Right renal cortex interstitium (tissue), 3 donors: ENCODE data around the gene NTM. TPM values are rescaled to one million over a fixed set of nuclear protein-coding genes. Genes with fewer than 3 reads are reported as not detected.
"Not testable (repeated sequence)": the region's sequence is repeated elsewhere in the genome, so short reads cannot be mapped to it uniquely, and the experiment has no call there.

Experiments
- DNase-seq, 3 donors: peaks; one replicate each; pipeline ENCODE4 v3.0.0-alpha.2; 2013; ENCODE audit warnings: low read depth in 3 of 3, low spot score in 2 of 3
- polyA plus RNA-seq, 3 donors: library from polyadenylated mRNA; unstranded; fragments of 120-200 nt; gene quantifications; one replicate each; pipeline ENCODE4 v1.2.1, GENCODE V29; 2013; ENCODE audit not compliant: insufficient read length in 3 of 3

NTM gene
- polyA plus RNA-seq, 3 donors: 30.5 to 43.6 (median 35.7) TPM

DNA sequence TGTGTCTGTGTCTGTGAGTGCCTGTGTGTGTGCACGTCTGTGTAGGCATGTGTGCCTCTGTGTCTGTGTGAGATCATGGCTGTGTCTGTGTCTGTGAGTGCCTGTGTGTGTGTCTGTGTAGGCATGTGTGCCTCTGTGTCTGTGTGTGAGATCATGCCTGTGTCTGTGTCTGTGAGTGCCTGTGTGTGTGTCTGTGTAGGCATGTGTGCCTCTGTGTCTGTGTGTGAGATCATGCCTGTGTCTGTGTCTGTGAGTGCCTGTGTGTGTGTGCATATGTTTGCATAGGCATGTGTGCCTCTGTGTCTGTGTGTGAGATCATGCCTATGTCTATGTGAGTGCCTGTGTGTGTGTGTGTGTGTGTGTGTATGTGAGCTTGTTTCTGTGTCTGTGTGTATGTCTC lies 310.0 kb downstream of the NTM start:
- DNase-seq: not testable (repeated sequence)

DNA sequence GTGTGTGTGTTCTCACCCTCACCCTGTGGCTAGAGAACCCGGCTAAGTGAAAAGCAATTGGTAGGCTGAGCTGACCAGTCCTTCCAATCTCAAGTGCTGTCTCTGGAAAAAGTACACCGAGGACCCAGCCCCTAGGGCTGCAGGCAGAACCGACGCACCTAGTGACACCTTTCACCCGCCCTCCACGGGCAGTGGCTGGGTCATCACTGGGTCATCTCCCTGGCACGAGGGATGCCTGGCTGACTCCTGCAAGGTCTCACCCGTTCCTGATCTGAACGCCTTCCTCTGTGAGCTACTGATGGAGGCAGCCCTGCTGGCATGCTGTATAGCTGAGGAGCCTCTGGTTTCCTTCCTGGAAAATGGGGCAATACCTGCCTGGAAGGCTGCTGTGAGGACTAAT lies 311.5 kb downstream of the NTM start:
- DNase-seq: no peak

GRCh38 chr11:131682373-131683015 lies 312.1 kb downstream of the NTM start:
- no peak for DNase-seq

DNA sequence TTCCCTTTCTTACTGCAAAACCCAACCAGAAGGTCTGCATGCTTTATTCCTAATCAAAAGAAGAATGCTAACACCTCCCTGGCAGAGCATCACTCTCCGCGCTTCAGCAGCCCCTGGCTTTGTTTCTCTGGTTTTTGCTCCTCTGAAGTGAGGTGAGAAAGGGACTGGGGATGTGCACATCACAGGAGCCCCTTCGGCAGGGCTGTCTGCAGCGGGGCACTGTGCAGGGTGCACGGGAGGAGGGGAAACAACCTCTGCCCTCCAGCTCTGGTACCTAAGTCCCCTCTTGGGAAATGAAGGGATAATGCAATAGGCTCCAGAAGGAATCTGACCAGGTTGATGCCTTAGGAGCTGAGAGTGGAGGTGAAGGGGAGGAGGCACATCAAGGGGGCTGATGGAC lies 312.7 kb downstream of the NTM start:
- no peak for DNase-seq

DNA sequence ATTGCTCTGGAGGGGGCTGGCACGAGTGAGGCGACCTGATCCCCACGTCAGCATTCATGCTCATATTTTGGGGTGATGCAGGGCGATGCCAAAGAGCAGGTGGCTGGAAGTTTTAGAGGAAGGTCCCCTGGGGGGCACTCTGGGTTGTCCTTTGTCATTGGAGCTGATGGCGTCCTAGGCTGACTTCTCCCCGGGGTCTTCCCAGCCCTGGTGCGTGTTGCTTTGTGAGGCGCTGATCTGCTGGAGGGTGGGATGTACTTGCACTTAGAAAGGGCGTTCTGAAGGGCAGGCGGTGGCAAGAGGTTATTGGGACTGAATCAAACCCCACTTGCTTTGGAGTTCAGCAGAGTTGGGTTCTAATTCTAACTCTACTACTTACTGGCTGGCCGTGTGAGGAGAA lies 313.3 kb downstream of the NTM start:
- DNase-seq: no peak

DNA sequence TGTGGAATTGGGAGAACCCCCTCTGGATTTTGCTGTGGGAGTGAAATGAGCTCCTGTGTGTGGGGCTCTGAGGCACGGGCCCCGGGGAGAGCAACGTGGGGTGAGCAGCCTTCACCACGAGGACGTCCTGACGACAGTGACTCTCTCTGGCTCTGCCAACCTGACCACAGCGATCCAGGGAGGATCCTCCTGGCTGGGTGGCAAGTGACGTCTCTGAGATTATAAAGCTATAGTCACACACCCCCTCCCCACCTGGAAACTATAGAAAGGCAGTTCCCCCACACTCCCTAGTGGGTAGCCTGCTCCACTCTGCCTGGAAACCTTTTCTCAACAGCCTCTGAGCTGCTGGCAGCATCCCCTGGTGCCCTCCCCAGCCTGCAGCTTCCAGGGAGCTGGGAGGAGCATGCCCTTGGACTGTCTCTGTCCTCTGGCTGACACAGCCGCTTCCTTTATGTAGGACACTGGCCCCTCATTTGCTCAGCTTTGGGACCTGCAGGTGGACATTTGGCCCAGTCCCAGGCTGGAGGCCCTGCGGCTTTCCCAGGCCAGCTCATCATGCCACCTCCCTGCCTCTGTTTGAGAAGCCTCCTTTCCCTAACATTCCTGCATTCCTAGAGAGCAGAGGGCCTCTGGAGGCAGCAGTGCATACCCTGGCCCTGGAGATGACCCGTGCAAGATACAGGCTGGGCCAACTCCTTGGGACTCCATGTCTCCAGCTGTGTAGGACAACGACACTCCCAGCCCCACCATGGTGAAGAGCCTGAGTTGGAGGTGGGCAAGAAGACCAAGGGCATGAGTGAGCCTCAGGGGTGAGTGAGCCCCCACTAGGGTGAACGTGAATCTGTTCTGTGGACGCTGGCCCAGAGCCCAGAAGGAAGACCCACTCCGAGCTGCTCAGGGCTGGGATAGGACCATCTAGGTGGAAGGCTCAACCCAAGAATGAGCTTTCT lies 314.0 kb downstream of the NTM start:
- no peak for DNase-seq

GRCh38 chr11:131685206-131685605 lies 314.8 kb downstream of the NTM start:
- no peak for DNase-seq

GRCh38 chr11:131685906-131686305 lies 315.5 kb downstream of the NTM start:
- DNase-seq: no peak

GRCh38 chr11:131686836-131687235 lies 316.4 kb downstream of the NTM start:
- no peak for DNase-seq

GRCh38 chr11:131687291-131688047 lies 317.1 kb downstream of the NTM start:
- DNase-seq: no peak

DNA sequence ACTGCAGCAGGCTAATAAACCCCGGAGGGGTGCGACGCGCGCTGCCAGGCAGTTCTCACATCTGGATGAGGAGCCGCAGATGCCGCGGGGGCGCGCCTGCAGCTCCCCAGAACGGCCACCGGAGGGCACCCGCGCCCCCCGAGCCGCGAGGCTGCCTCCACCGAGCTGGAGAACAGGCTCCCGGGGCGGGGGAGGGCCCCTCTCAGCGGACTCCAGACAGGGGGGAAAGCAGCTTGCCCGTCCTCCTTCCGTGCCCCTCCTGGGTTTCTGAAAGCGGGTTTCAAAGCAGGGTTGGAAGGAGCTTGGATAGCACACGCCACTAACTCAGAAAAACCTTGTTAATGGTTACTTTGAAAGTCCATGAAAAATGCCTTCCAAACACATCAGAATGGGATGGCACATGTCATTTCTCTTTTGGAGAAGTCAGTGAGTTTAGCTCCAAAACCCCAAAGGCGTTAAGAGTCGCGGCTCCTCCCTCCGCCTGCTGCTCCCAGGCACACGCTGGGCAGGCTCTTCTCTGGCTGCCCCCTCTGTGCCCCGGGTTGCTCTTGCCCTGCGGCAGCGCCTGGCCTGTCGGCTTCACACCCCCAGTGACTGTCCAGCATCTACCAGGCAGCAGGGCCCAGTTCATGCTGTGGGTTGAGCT lies 317.8 kb downstream of the NTM start:
- DNase-seq: no peak

- no peak for DNase-seq
Measured at GRCh38 chr11:131689049-131689925, 318.9 kb downstream of the NTM start.

DNA sequence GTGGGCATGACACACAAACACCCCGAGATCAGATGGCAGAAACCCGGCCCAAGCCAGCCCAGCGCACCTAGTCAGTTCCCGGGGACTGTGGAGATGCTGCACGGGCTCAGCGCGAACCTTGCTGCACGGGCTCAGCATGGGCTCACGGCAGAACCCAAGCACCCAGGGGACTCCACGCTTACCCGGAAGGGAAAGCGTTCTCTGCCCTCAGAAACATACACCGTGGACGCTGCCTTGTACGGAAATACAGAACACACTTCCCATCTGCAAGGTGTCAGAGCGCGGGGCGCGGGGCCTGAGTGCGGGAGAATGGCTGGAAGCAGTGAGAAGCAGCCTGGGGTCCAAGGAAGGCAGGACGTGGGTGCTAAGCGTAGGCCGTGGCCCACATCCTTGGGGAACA lies 319.9 kb downstream of the NTM start:
- DNase-seq: no peak

- no peak for DNase-seq
Measured at GRCh38 chr11:131690776-131691175, 320.4 kb downstream of the NTM start.

GRCh38 chr11:131691181-131692041 lies 321.0 kb downstream of the NTM start:
- DNase-seq: no peak

DNA sequence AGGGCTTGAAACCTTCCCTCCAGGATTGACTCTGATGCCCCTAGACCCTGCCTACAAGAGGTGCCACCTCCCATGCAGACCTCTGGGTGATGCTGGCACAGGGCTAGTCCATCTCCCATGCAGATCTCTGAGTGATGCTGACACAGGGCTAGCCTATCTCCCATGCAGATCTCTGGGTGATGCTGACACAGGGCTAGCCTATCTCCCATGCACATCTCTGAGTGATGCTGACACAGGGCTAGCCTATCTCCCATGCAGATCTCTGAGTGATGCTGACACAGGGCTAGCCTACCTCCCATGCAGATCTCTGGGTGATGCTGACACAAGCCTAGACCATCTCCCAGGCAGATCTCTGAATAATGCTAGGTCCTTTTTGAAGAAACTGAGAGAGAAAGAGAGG lies 321.7 kb downstream of the NTM start:
- no peak for DNase-seq

DNA sequence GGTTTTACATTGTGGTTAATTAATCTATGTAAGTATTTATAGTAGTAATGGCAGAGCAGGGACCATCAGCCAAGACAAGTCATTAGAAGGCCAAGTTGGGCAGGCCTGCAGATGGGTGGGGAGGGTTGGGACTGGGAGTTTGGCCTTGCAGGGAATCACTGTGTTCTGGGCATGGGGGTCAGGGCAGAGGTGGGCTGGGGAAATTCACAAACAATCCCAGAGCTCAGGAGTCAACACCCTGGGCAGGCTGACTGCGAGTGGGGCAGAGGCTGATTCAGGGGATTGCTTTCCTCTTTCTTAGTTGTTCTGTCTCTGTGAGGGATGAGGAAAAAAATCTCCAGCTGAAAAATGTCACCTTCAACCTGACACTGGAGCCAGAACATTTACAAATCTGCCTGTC lies 322.5 kb downstream of the NTM start:
- no peak for DNase-seq

DNA sequence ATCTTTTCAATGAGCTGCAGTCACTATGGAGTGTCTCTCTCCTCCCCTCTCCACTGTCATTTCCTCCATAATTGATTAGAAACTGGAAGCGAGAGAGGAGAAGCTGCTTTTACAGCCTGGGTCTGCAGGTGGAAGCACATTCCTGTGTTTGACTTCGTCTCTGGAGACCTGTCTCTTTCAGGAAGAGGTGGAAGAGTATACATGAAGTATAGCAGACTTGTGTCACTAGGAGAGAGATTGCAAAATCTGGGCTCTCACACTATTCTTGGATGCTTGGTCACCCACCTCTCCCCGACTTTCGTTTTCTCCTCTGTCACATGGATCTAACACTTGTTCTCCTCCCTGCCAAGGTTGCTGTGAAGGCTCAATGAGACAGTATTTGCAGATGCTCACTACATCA lies 323.3 kb downstream of the NTM start:
- DNase-seq: no peak
